Adrenal gland (tissue), 5 donors: ENCODE results near the gene GMPS.
"Not testable (repeated sequence)": the region's sequence is repeated elsewhere in the genome, so short reads cannot be mapped to it uniquely, and the experiment has no call there.

Source experiments
- CTCF ChIP-seq, 6 experiments: fragments of 450-650 bp in 4 of 6; fragments of 200-600 bp in 2 of 6; sonication (generic) in 1 of 6; IDR thresholded peaks; 1 replicate in 5 of 6; 2 replicates in 1 of 6; pipeline versions ENCODE4 v1.5.1 to v1.8.0; 2016 to 2021; ENCODE audit warnings: antibody characterized with exemption in 6 of 6, mild to moderate bottlenecking in 2 of 6, moderate library complexity in 1 of 6
- POLR2A ChIP-seq, 2 donors: fragments of 450-650 bp; IDR thresholded peaks; one replicate each; pipeline ENCODE4 v1.6.1; 2017; ENCODE audit warnings: antibody characterized with exemption in 2 of 2, mild to moderate bottlenecking in 2 of 2, moderate library complexity in 1 of 2
- donor health status: DM: no; HTN: no; CAD: no.

DNA sequence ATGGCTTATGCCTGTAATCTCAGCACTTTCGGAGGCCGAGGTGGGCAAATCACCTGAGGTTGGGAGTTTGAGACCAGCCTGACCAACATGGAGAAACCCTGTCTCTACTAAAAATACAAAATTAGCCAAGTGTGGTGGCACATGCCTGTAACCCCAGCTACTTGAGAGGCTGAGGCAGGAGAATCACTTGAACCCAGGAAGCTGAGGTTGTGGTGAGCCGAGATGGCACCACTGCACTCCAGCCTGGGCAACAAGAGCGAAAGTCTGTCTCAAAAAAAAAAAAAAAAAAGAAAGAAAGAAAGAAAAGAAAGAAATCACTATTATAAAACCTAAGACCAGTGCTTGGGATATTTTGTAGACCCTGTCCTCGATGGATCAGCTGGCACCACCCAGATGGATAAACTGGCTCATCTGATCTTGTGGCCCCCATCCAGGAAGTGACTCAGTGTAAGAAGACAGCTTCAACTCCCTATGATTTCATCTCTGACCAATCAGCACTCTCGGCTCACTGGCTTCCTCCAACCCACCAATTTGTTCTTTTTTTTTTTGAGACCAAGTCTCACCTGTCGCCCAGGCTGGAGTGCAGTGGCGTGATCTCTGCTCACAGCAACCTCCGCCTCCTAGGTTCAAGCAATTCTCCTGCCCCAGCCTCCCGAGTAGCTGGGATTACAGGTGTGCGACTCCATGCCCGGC, 8.0 kb upstream of the GMPS start:
- TF ChIP-seq POLR2A, CTCF (IDR thresholded peaks at IDR 0.05): not testable (repeated sequence)
